CD4-positive, alpha-beta T cell treated with Interleukin-12 subunit alpha and Interleukin-12 subunit beta, for 1 hour (primary cell): ENCODE measurements around the gene MRPL33.
"Not testable (repeated sequence)": the region's sequence is repeated elsewhere in the genome, so short reads cannot be mapped to it uniquely, and the experiment has no call there.

ENCODE experiments used
- DNase-seq: peaks from one replicate; pipeline ENCODE4 v3.0.0-alpha.2; 2020

The MRPL33 gene

GRCh38 chr2:27742571-27742970, 28.9 kb upstream of the MRPL33 start:
- DNase-seq = no peak

- DNase-seq = not testable (repeated sequence)
Observed at GRCh38 chr2:27745494-27745893, 26.0 kb upstream of the MRPL33 start.

- no peak for DNase-seq
Observed at GRCh38 chr2:27746325-27746724, 25.2 kb upstream of the MRPL33 start.

DNA sequence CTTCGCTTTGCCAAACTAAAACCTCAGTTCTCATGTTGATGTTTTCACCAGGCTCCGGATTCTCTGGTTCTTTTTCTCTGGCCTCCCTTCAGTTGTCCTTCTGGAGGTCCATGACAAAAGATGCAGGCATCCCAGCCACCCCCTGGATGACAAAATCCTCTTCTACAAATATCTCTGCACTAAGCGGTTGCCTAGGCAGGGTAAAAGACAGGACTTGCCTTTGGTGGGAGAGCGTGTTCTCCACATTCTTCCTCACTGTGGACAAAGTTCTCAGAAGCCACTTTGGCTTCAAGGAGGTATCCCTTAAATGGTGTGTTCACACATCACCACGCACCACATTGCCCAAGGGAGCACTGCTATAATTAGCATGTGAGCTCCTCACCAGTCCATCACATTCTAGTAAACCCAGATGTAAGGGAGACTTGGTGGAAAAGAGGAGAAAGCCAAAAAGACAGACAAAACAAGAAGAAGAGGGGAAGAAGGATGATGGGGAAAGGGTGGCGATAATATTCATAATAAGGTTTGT, 23.6 kb upstream of the MRPL33 start:
- no peak for DNase-seq

- not testable (repeated sequence) for DNase-seq
Observed at GRCh38 chr2:27748803-27749554, 22.5 kb upstream of the MRPL33 start.

GRCh38 chr2:27751377-27751776, 20.1 kb upstream of the MRPL33 start:
- DNase-seq = no peak

- DNase-seq = no peak
Observed at GRCh38 chr2:27752551-27753237, 18.8 kb upstream of the MRPL33 start.

DNA sequence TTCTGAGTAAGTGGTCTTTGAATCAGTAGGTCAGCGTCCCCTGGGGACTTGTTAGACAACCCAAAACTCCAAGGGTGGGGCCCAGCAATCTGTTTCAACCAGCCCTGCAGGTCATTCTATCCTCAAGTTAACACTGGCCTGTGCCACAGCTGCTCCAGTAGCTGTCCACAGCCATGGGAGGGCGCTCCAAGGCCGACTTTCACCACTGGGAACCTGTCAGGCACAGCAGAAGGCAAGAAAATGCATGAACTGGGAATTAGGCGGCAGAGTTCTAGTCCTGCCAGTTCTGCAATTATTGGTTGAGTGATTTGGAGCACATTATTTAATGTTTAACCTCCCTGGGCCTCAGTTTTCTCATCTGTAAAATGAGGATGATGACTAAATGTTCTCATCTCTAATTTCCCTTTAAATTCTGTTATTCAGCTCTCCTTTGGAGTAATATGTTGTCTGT, 17.4 kb upstream of the MRPL33 start:
- peak; percentile 71 for DNase-seq

- DNase-seq = no peak
Observed at GRCh38 chr2:27754831-27755230, 16.7 kb upstream of the MRPL33 start.

GRCh38 chr2:27756091-27756490, 15.4 kb upstream of the MRPL33 start:
- no peak for DNase-seq

DNA sequence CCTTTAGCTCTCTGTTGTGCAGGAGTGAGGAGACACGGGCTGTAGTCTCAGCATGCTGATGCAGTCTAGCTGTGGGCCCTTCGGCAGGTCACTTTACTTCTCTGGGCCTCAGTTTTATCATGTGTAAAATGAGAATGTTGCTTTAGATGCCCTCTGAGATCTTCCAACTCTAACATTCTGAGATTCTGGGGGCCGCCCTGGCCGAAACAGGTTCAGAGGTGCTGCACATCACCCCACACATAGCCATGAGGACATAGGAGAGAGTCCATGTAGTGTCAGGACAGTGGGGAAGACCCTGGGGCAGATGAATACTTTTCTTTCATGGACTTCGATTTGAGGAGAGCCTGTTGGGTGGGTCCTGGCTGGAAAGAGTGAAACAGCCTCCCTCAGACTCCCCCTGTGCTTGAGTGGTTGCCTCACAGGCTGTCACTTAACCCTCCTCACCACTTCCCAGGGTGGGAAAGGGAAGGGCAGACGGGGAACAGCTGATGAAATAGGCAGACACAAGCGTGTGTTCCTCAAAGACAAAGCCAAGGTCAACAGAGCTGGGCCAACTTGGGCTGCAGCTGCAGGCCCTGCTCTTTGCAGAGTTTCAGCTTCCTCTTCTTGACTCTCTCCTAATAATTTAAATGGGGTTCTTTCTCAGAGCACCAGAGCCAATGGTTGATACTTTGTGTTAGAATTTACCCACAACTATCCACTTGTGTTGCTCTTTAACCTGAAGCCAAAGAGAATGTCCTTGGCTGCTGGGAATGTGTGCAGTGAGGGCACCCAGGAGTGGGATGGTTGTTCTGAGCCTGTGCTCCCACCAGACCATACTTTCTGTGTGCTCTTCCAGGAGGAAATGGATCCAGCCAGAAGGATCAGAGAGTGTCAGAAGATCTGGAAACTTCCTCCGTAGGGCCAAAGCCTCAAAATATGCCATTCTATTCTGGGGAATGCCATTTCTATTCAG, 14.7 kb upstream of the MRPL33 start:
- DNase-seq = no peak

DNA sequence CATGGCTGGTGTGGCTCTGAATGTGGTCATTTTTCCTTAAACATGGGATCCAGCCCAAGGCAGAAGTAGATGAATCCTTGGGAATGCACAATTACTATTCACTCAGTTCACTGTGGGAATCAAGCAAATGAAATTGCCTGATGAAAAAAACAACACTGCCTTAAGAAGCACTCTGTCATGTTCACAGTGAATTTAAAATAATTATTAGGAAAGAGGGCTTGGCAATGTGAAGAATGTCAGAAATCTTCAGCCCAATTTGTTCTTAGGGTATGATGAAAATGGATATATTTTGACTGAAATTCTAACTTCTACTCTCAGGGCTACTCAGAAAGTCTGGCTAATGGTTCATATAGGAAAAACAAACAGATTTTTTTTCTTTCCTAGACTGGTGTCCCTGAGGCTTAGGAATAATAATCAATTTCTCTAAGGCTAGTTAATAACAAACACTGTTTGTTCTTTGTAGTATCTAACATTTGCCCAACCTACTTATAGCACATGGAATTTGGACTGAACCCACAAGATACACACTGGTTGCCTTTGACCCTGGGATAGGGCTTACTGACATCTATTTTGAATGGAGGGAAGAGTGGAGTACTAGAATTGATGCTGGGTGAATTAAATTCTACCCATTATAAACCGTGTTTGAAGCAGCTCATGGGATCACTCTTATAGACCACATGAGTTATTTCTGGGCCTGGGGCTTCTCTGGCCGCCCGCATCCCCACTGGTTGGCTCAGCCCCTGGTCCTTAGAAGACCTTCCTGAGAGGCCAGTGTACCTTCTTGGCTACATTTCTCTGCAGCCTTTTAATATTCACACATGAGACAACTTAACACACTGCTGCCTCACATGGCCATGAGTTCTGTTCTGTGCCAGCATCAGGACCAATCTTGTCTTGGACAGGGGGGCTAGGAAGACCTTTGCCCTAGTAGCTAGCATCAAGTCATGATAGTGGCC, 8.3 kb upstream of the MRPL33 start:
- no peak for DNase-seq

GRCh38 chr2:27763907-27764267, 7.6 kb upstream of the MRPL33 start:
- no peak for DNase-seq

DNA sequence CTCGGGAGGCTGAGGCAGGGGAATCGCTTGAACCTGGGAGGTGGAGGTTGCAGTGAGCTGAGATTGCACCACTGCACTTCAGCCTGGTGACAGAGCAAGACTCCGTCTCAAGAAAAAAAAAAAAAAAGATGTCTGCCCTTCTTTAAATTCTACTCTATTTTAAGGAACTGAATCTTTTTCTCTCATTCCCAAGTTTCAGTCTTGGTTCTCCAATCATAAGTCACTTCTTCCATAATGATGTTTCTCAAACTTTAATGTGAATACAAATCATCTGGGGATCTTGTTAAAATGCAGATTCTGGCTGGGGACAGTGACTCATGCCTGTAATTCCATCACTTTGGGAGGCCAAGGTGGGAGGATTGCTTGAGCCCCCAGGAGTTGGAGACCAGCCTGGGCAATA, 7.0 kb upstream of the MRPL33 start:
- not testable (repeated sequence) for DNase-seq

DNA sequence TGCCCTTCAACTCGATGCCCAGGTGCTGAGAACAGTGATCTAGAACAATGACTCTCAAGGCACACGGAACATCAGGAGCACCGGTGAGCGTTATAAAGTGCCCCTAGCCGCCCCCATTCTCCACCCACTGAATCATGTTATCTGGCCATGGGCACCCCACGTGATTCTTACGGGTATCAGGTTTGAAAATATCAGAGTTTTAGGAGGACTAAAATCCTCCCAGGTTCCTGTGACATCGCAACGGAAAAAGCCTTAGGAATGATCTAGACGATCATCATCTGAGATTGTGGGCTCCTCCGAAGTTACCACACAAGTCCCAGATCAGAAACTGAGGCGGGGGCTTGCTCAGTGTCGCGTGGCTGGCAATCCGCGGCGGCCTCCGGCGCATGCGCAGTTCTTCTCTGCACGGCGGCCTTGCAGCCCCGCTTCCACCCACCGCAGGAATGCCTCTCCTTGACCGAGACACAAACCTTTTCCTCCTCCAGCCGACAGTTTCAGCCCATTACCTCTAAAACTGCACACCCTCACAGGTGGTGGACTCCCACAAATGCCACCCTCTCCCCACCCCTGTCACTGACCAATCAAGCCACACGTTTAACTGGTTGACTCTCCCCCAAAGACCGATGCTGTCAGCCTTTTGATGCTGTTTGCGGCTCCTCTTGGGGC, 5.8 kb upstream of the MRPL33 start:
- peak; percentile 48 for DNase-seq

DNA sequence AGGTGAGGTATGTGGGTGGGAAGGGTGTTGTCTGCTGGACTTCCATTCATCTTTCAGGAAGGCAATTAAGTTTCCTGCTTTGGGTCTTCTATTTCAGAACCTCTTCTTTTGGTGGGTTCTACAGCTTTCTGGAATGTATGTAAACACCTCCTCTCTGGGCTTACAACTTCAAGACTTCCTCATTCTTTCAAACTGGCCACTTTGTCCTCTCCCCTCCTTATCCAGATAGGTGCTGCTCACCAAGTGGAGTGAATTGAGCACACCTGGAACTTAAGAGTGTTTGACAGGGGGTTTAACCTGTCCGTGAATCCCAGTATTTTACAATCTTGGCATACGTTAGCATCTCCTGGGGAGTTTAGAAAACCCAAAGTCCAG, 5.2 kb upstream of the MRPL33 start:
- no peak for DNase-seq

DNA sequence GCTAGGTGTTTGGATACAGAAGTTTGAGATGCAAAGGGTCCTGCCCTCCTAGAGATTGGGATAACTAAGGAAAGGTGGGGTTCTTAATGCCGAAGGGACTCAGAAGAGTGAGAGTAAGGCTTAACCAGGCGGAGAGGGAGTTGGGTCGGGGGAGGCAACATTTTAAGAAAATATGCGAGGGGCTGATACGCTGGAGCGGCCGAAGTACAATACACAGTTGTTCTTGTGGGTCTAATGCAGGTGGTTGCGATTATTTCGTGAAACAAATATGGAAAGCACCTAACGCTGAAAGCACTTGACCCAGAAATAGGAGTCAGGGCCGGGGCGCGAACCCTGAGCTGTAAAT, 344 bp upstream of the MRPL33 start:
- DNase-seq = no peak

GRCh38 chr2:27772804-27773203, 1.3 kb downstream of the MRPL33 start:
- no peak for DNase-seq

DNA sequence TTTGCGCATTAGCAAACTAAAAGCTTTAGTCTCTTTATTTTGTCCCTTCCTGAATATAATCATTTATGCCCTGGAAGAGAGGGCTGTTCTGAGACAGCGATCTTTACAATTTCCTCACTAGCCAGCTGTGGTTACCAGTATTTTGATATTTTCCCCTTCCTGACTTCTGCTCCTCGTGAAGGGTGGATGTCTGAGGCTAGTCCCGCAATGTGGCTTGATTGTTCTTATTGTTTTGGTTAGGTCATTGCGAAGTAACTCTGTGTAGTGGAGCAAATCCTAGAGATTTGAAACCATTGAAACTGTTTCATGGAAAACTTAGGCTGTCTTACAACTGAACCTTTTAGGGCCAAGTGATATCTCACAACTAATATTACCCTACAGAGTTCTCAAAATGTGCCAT, 2.4 kb downstream of the MRPL33 start:
- no peak for DNase-seq

- DNase-seq = no peak
Observed at GRCh38 chr2:27776097-27776496, 4.6 kb downstream of the MRPL33 start.

GRCh38 chr2:27776696-27777095, 5.2 kb downstream of the MRPL33 start:
- DNase-seq = no peak
